Mucosa of rectum (tissue), 2 donors: ENCODE data around the gene CBX4.

ENCODE experiments used
- H3K27ac ChIP-seq, 2 donors: one replicate each; pipeline ENCODE4 v1.7.0; 2013; ENCODE audit warnings: inconsistent platforms in 2 of 2, low read depth in 2 of 2, low read length in 2 of 2
- H3K27me3 ChIP-seq, 2 donors: one replicate each; pipeline ENCODE4 v1.7.0; 2013; ENCODE audit warnings: low read length in 2 of 2; ENCODE audit not compliant: control insufficient read depth in 2 of 2, insufficient read depth in 2 of 2
- H3K36me3 ChIP-seq, 2 donors: one replicate each; pipeline ENCODE4 v1.7.0; 2013; ENCODE audit warnings: low read length in 2 of 2; ENCODE audit not compliant: control insufficient read depth in 2 of 2, insufficient read depth in 2 of 2
- H3K4me1 ChIP-seq, 2 donors: one replicate each; pipeline ENCODE4 v1.7.0; 2013; ENCODE audit warnings: low read length in 2 of 2, mild to moderate bottlenecking in 1 of 2; ENCODE audit not compliant: control insufficient read depth in 2 of 2, insufficient read depth in 2 of 2
- H3K4me3 ChIP-seq, 2 donors: one replicate each; pipeline ENCODE4 v1.7.0; 2013; ENCODE audit warnings: low read length in 2 of 2
- H3K9ac ChIP-seq, 2 donors: one replicate each; pipeline ENCODE4 v1.7.0; 2013; ENCODE audit warnings: low read length in 2 of 2, low read depth in 1 of 2, mild to moderate bottlenecking in 1 of 2
- H3K9me3 ChIP-seq, 2 donors: one replicate each; pipeline ENCODE4 v1.7.0; 2013; ENCODE audit warnings: low read length in 2 of 2; ENCODE audit not compliant: control insufficient read depth in 2 of 2
- donor health status: healthy.
- donor health status: Normal muscosa, but diverticular disease.

Gene CBX4

DNA sequence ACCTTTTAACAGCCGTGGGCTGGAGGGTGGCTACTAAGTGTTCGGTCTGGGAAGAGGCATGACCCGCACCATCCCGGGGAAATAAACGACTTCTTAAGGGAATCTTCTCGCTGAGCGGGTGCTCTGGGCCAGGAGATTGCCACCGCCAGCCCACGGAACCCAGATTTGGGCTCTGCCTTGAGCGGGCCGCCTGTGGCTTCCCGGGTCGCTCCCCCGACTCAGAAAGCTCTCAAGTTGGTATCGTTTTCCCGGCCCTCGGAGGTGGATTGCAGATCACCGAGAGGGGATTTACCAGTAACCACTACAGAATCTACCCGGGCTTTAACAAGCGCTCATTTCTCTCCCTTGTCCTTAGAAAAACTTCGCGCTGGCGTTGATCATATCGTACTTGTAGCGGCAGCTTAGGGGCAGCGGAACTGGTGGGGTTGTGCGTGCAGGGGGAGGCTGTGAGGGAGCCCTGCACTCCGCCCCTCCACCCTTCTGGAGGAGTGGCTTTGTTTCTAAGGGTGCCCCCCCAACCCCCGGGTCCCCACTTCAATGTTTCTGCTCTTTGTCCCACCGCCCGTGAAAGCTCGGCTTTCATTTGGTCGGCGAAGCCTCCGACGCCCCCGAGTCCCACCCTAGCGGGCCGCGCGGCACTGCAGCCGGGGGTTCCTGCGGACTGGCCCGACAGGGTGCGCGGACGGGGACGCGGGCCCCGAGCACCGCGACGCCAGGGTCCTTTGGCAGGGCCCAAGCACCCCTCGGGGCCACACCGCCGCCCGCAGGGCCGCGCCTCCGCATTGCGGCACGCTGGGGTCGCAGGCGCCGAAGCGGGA is 3.6 kb upstream of the CBX4 start:
- H3K4me1 ChIP-seq: peaks cover 29 to 33% of the 10 kb centered on the region in 2 donors
- no peaks in the 10 kb centered on the region for H3K36me3 ChIP-seq
- H3K27ac ChIP-seq: no peak overlapping the region
- peak overlapping the region in 1 of 2 donors; percentile 73 for H3K9ac ChIP-seq
- H3K27me3 ChIP-seq: peaks cover 27 to 33% of the 10 kb centered on the region in 2 donors
- H3K4me3 ChIP-seq: peak overlapping the region; percentile 44 to 61
- peaks cover 0 to 3% of the 10 kb centered on the region in 2 donors for H3K9me3 ChIP-seq

- Histone ChIP-seq H3K9ac (no peak overlapping the region), H3K27me3 (peaks cover 27 to 33% of the 10 kb centered on the region in 2 donors), H3K36me3 (no peaks in the 10 kb centered on the region), H3K9me3 (peaks cover 0 to 3% of the 10 kb centered on the region in 2 donors), H3K4me1 (peaks cover 35 to 39% of the 10 kb centered on the region in 2 donors), H3K27ac (no peak overlapping the region), H3K4me3 (no peak overlapping the region)
Measured at GRCh38 chr17:79842136-79842655, 3.0 kb upstream of the CBX4 start.

- Histone ChIP-seq H3K9ac (no peak overlapping the region), H3K4me1 (peaks cover 42 to 45% of the 10 kb centered on the region in 2 donors), H3K4me3 (no peak overlapping the region), H3K36me3 (no peaks in the 10 kb centered on the region), H3K27me3 (peaks cover 27 to 33% of the 10 kb centered on the region in 2 donors), H3K27ac (no peak overlapping the region), H3K9me3 (peaks cover 0 to 3% of the 10 kb centered on the region in 2 donors)
Measured at GRCh38 chr17:79841369-79842135, 2.3 kb upstream of the CBX4 start.

- Histone ChIP-seq H3K4me1 (peaks cover 48 to 51% of the 10 kb centered on the region in 2 donors), H3K27me3 (peaks cover 27 to 33% of the 10 kb centered on the region in 2 donors), H3K36me3 (no peaks in the 10 kb centered on the region), H3K9ac (no peak overlapping the region), H3K9me3 (peaks cover 0 to 3% of the 10 kb centered on the region in 2 donors), H3K4me3 (peak overlapping the region in 1 of 2 donors; percentile 19), H3K27ac (no peak overlapping the region)
Measured at GRCh38 chr17:79840989-79841286, 1.7 kb upstream of the CBX4 start.

DNA sequence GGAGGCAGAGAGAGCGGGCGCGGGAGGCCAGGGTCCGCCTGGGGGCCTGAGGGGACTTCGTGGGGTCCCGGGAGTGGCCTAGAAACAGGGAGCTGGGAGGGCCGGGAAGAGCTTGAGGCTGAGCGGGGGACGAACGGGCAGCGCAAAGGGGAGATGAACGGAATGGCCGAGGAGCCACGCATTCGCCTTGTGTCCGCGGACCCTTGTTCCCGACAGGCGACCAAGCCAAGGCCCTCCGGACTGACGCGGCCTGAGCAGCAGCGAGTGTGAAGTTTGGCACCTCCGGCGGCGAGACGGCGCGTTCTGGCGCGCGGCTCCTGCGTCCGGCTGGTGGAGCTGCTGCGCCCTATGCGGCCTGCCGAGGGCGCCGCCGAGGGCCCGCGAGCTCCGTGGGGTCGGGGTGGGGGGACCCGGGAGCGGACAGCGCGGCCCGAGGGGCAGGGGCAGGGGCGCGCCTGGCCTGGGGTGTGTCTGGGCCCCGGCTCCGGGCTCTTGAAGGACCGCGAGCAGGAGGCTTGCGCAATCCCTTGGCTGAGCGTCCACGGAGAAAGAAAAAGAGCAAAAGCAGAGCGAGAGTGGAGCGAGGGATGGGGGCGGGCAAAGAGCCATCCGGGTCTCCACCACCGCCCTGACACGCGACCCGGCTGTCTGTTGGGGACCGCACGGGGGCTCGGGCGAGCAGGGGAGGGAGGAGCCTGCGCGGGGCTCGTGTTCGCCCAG is 1.2 kb upstream of the CBX4 start:
- H3K4me1 ChIP-seq: peaks cover 46 to 53% of the 10 kb centered on the region in 2 donors
- peak overlapping the region in 1 of 2 donors; percentile 19 for H3K4me3 ChIP-seq
- peak overlapping the region in 1 of 2 donors; percentile 80 for H3K9ac ChIP-seq
- peaks cover 27 to 33% of the 10 kb centered on the region in 2 donors for H3K27me3 ChIP-seq
- H3K36me3 ChIP-seq: peaks cover 0 to under 1% of the 10 kb centered on the region in 2 donors
- H3K9me3 ChIP-seq: peaks cover 0 to 3% of the 10 kb centered on the region in 2 donors
- peak overlapping the region in 1 of 2 donors; percentile 78 for H3K27ac ChIP-seq

- Histone ChIP-seq H3K9ac (peak overlapping the region; percentile 87 to 92), H3K4me3 (peak overlapping the region; percentile 92 to 96), H3K36me3 (peaks cover 3 to 9% of the 10 kb centered on the region in 2 donors), H3K27me3 (peaks cover 27 to 33% of the 10 kb centered on the region in 2 donors), H3K27ac (peak overlapping the region; percentile 91), H3K9me3 (peaks cover 0 to 3% of the 10 kb centered on the region in 2 donors), H3K4me1 (peaks cover 40 to 45% of the 10 kb centered on the region in 2 donors)
Measured at GRCh38 chr17:79838522-79839274, 542 bp downstream of the CBX4 start.

- H3K4me1 ChIP-seq: peaks cover 35 to 42% of the 10 kb centered on the region in 2 donors
- peaks cover 3 to 9% of the 10 kb centered on the region in 2 donors for H3K36me3 ChIP-seq
Measured at GRCh38 chr17:79837888-79838521, 1.2 kb downstream of the CBX4 start.

DNA sequence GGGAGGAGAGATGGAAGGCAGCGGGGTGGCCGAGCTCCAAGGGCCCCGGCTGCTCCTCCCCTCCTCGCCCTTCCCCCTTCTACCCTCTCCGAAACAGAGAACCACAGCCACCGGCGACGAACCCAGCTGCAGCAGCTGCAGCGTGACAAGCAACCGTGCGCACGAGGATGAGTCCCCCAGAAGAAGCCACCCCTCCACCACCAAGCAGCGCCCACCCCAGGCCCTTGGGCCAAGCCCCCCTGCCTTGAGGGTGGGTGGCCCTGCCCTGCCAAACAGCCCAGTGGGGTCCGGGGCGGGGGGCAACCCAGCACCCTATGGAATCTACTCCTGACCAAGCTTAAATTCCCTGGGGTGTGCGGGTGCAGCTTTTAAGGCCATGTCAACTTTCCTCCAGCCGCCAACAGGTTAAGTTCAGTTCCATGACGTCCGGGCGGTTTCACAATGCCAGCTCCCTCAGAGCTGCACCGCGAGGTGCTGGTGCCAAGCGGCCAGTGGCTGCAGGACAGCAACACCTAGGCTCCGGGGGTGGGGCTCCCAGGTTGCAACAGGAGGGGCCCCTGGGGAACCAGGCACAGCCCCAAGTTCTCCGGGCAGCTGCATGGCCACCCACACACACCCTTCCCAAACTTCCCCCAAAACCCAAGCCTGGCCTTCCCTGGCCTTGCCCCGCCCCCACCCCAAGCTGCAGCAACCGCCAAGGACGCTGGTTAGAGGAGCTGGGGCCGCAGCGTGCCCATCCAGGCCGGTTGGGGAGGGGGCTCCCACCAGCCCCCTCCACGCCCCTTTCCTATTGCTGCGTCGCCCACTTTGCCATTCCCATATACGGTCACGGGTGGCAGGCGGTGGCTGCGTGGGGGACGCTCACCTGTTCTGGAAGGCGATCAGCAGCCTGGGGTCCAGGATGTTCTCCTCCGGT is 2.0 kb downstream of the CBX4 start:
- peak overlapping the region; percentile 87 to 92 for H3K9ac ChIP-seq
- peaks cover 0 to 3% of the 10 kb centered on the region in 2 donors for H3K9me3 ChIP-seq
- peaks cover 31 to 37% of the 10 kb centered on the region in 2 donors for H3K4me1 ChIP-seq
- H3K4me3 ChIP-seq: peak overlapping the region; percentile 92 to 96
- H3K27ac ChIP-seq: peak overlapping the region; percentile 91
- H3K27me3 ChIP-seq: peaks cover 18 to 22% of the 10 kb centered on the region in 2 donors
- peaks cover 3 to 9% of the 10 kb centered on the region in 2 donors for H3K36me3 ChIP-seq

More at GRCh38 chr17:79837888-79838521, 1.2 kb downstream of the CBX4 start:
- peak overlapping the region; percentile 87 to 92 for H3K9ac ChIP-seq
- peak overlapping the region; percentile 91 for H3K27ac ChIP-seq
- H3K27me3 ChIP-seq: peaks cover 25 to 30% of the 10 kb centered on the region in 2 donors
- H3K9me3 ChIP-seq: peaks cover 0 to 3% of the 10 kb centered on the region in 2 donors
- H3K4me3 ChIP-seq: peak overlapping the region; percentile 92 to 96
